Ammon's horn (tissue), 1 donor: ENCODE data around the gene THTPA.
A peak's percentile ranks its signal among the peaks of the same experiment; 100 is the strongest.
"Not testable (repeated sequence)": the region's sequence is repeated elsewhere in the genome, so short reads cannot be mapped to it uniquely, and the experiment has no call there.

ENCODE experiments used
- DNase-seq: peaks from one replicate; pipeline ENCODE4 v3.0.0-alpha.2; 2016; ENCODE audit warnings: low spot score

THTPA gene

GRCh38 chr14:23583761-23584526 is 27.9 kb downstream of the THTPA start:
- DNase-seq = not testable (repeated sequence)

- DNase-seq = not testable (repeated sequence)
Observed at GRCh38 chr14:23584527-23585203, 28.6 kb downstream of the THTPA start.

GRCh38 chr14:23588884-23589598 is 33.0 kb downstream of the THTPA start:
- DNase-seq = peak; percentile 94

GRCh38 chr14:23589606-23590005 is 33.5 kb downstream of the THTPA start:
- DNase-seq = no peak

GRCh38 chr14:23590198-23590597 is 34.1 kb downstream of the THTPA start:
- DNase-seq = no peak

GRCh38 chr14:23594191-23594590 is 38.1 kb downstream of the THTPA start:
- not testable (repeated sequence) for DNase-seq

GRCh38 chr14:23600322-23600707 is 44.2 kb downstream of the THTPA start:
- no peak for DNase-seq

- no peak for DNase-seq
Observed at GRCh38 chr14:23600806-23601205, 44.7 kb downstream of the THTPA start.

GRCh38 chr14:23601424-23601823 is 45.4 kb downstream of the THTPA start:
- no peak for DNase-seq

GRCh38 chr14:23601845-23602180 is 45.7 kb downstream of the THTPA start:
- no peak for DNase-seq

- no peak for DNase-seq
Observed at GRCh38 chr14:23602181-23603095, 46.4 kb downstream of the THTPA start.

GRCh38 chr14:23603103-23603502 is 47.0 kb downstream of the THTPA start:
- no peak for DNase-seq

- no peak for DNase-seq
Observed at GRCh38 chr14:23604148-23604547, 48.1 kb downstream of the THTPA start.

GRCh38 chr14:23604675-23605170 is 48.7 kb downstream of the THTPA start:
- no peak for DNase-seq

- DNase-seq = no peak
Observed at GRCh38 chr14:23605931-23606585, 50.0 kb downstream of the THTPA start.

- DNase-seq = peak; percentile 74
Observed at GRCh38 chr14:23608454-23608853, 52.4 kb downstream of the THTPA start.

- DNase-seq = no peak
Observed at GRCh38 chr14:23609001-23609400, 52.9 kb downstream of the THTPA start.

GRCh38 chr14:23609411-23610089 is 53.5 kb downstream of the THTPA start:
- DNase-seq = not testable (repeated sequence)
